GM18519 (cell line): Measurements from ENCODE around the gene RAD51C.
"Not testable (repeated sequence)": the region's sequence is repeated elsewhere in the genome, so short reads cannot be mapped to it uniquely, and the experiment has no call there.

ENCODE experiments used
- ATAC-seq: cut with Tn5 transposase; IDR thresholded peaks from one replicate; pipeline ENCODE4 v1.9.1; 2021; ENCODE audit warnings: mild to moderate bottlenecking, moderate library complexity; ENCODE audit not compliant: unreplicated experiment, low FRiP score

RAD51C gene

DNA sequence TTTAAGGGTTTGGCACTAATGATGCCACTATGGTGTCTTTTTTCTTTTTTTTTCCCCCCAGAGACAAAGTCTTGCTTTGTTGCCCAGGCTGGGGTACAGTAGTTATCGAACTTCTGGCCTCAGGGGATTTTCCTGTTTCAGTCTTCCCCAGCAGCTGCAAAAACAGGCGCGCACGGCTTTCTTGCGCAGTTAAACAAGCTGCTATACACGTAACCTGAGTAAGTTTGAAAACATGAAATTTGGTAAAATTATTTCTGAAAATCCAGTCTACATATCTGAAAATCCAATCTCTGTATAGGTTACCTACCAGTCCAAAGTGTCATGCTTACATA, 12.4 kb upstream of the RAD51C start:
- no peak for ATAC-seq

DNA sequence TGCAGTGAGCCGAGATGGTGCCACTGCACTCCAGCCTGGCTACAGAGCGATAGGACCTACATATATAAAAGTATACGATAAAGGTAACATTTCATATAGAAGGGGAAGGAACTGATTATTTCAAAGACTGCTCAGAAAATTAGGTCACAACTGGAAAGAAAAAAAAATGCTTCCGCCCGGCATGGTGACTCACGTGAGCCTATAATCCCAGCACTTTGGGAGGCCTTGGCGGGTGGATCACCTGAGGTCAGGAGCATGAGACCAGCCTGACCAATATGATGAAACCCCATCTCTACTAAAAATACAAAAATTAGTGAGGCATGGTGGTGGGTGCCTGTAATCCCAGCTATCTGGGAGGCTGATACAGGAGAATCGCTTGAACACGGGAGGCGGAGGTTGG, 8.4 kb upstream of the RAD51C start:
- no peak for ATAC-seq

DNA sequence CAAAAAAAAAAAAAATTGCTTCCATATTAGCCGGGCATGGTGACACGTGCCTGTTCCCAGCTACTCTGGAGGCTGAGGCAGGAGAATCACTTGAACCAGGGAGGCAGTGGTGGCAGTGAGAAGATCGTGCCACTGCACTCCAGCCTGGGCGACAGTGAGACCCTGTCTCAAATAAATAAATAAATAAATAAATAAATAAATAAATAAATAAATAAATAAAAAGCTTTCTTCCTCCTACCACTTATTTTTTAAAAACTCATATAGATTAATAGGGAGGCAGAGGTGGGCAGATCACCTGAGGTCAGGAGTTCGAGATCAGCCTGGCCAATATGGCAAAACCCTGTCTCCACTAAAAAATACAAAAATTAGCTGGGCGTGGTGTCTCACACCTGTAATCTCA, 7.9 kb upstream of the RAD51C start:
- not testable (repeated sequence) for ATAC-seq

DNA sequence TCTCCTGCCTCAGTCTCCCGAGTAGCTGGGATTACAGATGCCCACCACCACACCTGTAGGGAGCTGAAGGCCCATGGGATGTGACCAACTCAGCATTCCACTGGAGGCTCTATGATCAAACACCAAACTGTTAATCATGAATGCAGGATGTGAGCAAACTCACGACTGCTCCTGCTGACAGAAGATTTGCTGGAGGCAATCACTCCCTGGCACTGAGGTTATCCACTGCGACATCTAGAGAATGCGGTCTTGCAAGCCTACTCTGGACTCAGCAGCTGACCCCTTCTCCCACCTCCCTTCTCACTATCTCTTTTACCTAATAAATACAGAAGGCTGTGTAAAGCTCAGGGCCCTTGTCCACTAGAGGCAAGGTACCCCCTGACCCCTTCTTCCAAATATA, 5.4 kb upstream of the RAD51C start:
- ATAC-seq, result no peak

DNA sequence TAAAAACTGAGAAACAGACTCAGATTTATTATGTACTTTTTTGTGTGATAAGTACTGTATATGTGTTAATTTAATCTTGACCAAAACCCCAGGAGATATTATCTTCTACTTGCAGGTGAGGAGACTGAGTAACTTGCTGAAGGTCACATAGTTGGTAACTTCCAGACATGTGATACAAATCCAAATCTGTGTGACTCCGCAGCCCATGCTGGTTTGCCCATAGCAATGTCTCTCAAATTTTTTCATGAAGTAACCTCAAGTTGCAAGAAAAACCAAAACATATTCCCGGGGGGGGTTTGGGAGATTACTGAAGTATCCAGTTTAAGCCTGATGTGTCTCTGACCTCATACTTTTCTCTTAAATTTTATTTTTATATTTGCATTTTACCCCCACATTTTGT, 3.9 kb upstream of the RAD51C start:
- no peak for ATAC-seq

DNA sequence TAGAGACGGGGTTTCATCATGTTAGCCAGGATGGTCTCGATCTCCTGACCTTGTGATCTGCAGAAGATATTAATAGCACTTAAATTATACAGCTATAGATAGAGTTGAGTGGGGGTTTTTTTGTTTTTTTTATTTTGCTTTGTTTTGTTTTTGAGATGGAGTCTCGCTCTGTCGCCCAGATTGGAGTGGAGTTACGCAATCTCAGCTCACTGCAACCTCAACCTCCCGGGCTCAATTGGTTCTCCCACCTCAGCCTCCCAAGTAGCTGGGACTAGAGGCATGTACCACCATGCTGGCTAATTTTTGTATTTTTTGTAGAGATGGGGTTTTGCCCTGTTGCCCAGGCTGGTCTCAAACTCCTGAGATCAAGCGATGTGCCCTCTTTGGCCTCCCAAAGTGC, 2.4 kb upstream of the RAD51C start:
- ATAC-seq, result not testable (repeated sequence)

DNA sequence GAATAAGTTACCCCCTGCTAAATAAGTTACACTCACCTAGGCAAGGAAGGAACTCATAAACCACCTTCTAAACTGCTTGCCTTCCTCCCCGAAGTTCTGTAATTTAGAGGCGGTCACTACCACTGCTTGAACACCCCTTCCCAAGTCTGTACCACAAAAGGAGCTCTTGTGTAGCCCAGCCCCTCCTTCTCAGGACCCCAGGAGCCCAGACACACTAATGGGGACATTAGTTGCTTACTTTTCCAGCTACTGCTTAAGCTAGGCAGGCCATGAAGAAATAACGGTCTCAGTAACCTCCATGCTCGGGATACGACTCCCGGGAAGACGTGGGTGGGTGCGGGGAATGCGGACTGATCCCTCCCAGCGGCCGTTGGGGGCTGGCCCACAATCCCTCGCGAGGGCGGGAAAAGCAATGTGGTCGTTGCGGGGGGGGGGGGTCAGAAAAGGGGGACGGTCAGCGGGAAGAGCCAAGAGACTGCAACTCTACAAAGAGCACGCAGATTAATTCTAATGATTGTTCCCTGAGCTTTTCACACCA, 632 bp upstream of the RAD51C start, which contains the start of gene TEX14:
Gene TEX14 (minus strand): TSS at position 345 of the 538 bp plus-strand sequence. CDS start 40,044 bp downstream, outside the sequence.
- ATAC-seq, result no peak

DNA sequence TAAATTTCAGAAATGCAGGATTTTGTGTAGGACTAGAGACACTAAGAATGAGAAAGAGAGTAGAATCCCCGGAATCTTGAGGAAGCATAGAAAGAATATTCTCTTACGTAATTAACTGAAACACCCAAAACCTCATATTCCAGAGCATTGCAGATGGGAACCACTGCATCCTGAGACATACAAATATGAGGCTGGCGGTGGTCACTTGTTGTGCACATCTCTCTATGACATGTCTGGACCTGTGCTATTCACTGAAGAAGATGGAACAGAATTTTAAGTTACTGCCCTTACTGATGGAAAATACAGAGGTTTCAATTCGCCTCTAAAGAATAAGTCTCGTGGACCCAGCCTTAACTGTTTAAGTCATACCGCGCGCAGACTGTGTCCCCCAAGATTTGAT, 806 bp downstream of the RAD51C start:
- no peak for ATAC-seq

DNA sequence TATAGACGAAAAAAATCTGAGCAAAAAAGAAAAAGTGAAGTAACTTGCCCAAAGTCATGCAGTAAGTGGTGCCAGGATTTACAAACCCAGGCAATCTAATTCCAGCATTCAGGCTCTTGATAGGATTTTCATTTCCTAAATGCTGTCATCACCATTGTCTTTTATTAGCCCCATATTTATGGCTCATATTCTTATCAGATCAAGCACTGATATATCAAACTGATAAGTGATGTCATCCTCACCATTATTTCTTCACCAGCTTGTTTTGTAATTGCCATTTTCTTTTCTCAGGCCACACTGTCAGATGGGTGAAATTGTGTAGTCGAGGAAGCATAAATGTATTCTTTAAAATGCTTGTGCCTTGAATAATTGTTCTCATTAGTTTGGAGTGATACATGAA, 1.3 kb downstream of the RAD51C start:
- no peak for ATAC-seq

DNA sequence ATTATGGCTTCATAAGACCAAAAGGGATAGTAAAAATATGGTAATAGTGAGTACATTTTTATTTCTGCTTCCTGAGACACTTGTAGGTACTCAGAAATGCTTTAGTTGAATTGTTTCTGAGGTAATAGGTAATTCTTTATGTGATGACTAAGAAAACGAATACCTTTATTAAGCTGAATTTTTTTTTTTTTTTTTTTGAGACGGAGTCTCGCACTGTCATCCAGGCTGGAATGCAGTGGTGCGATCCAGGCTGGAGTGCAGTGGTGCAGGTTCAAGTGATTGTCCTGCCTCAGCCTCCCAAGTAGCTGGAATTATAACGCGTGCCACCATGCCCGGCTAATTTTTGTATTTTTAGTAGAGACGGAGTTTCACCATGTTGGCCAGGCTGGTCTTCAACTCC, 1.9 kb downstream of the RAD51C start:
- no peak for ATAC-seq

DNA sequence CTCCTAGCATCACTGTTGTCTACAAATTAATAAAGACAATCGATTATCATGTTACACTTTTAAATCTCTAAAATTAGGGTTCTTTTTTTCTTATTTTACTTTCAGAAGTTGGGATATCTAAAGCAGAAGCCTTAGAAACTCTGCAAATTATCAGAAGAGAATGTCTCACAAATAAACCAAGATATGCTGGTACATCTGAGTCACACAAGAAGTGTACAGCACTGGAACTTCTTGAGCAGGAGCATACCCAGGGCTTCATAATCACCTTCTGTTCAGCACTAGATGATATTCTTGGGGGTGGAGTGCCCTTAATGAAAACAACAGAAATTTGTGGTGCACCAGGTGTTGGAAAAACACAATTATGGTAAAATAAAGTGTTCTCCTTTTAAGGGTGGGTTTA, 2.4 kb downstream of the RAD51C start:
- no peak for ATAC-seq

DNA sequence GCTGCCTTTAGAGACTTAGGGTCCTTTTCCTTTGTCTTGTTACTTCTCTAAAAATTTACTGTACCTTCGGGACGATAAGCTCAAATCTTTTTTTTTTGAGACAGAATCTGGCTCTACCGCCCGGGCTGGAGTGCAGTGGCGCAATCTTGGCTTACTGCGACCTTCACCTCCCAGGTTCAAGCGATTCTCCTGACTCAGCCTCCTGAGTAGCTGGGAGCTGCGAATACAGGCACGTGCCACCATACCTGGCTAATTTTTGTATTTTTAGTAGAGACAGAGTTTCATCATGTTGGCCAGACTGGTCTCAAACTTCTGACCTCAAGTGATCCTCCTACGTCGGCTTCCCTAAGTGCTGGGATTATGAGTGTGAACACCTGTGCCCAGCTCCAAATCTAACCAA, 7.4 kb downstream of the RAD51C start:
- ATAC-seq, result no peak

DNA sequence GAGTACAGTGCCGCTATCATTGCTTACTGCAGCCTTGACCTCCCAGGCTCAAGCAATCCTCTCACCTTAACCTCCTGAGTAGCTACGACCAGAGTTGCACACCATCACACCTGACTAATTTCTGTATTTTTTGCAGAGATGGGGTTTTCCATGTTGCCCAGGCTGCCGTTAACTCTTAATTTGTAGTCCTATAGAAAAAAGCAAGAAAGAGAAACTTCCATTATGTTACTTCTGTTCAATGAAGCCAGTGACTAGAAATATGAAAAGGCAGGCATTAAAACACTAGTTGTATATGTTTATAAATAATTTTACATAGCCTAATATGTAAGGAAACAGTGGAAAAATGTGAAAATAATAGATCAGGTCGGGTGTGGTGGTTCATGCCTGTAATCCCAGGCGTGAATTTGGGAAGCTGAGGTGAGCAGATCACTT, 9.7 kb downstream of the RAD51C start:
- no peak for ATAC-seq

DNA sequence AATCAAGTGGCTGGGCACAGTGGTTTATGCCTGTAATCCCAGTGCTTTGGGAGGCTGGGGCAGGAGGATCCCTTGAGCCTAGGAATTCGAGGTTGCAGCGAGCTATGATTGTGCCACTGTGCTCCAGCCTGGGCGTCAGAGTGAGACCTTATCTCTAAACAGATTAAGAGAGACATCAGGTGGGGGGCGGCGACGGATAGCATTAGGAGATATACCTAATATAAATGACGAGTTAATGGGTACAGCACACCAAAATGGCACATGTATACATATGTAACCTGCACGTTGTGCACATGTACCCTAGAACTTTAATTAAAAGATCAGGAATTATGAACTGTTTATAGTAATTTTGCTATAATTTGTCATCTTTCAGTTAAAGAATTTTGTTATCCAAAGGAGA, 10.3 kb downstream of the RAD51C start:
- no peak for ATAC-seq

DNA sequence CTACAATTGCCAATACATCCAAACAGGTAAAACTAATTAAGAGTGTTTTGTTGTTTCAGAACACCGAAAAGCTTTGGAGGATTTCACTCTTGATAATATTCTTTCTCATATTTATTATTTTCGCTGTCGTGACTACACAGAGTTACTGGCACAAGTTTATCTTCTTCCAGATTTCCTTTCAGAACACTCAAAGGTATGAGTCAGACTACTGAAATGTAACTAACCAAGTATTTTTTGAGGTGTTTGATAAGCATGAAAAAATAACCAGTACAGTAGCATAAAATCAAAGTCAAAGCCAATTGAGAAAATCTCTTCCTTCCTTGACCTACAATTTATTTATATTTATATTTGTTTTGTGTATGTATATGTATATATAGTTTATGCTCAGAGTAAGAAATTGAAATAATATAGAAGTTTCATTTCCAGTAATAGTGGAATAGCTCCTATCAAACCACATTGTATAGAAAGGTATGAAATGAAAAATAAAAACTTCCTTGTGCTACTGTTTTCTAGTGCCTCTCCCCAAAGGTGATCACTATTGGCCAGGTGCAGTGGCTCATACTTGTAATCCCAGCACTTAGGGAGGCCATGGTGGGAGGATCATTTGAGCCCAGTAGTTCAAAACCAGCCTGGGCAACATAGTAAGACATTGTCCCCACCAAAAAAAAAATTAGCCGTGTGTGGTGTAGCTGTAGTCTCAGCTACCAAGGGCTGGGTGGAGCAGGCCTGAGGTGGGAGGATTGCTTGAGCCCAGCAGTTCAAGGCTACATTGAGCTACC, 10.9 kb downstream of the RAD51C start:
- no peak for ATAC-seq

DNA sequence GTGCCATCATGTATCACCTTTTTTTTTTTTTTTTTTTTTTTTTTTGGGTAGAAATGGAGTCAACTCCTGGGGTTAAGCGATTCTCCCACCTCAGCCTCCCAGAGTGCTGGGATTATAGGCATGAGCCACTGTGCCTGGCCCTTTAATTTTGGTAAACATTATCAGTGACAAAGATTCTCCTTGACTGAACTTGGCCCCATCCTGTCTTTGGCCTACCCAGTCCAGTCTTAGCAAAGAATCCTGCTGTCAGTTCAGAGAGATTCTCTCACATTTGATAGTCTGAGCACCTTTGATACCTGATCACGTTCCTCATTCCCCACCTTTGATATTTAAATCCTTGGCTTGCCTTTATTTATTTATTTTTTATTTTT, 11.5 kb downstream of the RAD51C start:
- ATAC-seq, result no peak

DNA sequence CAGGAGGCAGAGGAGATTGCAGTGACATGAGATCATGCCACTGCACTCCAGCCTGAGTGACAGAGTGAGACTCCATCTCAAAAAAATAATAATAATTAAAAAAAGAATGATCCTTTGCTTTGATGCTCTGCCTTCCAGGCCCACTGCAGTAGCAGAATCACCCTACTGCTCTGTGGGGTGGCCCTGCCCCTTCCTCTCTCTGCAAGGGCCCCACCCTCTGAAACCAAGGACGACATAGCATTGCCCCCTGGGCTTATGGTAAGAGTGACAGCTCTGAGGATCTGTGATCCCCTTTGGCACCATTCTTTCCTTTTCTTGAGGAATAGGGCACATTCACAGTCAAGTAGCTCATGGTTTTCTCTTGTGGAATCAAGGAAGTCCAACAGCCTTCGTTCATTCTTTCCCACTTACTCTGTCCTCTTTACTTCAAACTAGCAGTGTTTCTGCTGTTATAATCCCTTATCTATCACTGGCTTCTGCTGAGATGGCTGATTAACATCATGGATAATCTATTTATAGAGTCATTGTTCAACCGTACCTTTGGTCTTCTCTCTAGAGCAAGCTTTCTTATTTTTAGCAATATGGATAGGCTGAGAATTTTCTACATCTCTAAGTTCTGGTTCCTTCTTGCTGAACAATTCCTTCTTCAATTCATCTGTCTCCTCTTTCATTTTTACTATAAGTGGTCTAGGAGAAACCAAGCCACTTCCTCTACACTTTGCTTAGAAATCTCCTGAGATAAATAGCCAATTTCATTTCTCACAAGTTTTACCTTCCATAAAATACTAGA, 14.1 kb downstream of the RAD51C start:
- no peak for ATAC-seq

DNA sequence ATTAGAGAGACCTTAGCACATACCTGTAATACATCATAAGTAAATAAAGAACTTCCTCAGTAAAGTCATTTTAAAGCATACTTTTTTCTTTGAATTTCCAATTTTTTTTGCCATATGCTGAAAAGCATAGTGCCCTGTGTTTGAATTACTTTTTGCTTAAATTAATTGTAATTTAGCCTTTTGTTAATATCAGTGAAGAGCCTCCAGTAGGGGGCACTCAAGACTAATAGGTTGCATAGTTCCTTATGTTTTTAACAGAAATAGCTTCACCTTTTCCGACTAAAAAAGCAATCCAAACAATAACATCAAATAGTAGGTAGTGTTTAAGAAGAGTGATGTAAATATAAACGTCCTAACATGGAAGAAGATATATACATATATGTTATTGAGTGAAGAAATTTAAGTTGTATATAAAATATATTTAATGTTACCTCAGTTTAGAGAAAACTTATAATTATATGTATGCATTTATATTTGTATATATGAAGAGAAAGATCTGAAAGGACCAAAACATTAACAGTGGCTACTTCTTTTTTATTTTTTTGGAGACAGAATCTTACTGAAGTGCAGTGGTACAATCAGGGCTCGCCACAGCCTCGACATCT, 18.6 kb downstream of the RAD51C start:
- ATAC-seq, result no peak

DNA sequence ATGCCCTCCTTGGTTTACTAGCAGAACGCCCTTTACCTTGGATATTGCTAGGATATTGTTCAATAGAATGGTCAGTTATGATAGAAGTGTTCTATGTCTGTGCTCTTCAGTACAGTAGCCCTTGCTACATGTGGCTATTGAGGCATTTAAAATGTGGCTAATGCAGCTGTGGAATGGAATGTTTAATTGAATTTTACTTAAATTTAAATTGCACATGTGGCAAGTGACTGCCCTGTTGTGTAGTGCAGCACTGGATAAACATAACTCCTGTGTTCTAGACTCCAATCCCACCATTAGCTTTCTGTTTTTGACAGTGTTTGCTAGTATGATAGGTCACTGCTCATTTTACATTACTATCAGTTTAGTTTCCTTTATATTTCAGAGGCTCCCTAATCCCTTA, 29.9 kb downstream of the RAD51C start:
- no peak for ATAC-seq

DNA sequence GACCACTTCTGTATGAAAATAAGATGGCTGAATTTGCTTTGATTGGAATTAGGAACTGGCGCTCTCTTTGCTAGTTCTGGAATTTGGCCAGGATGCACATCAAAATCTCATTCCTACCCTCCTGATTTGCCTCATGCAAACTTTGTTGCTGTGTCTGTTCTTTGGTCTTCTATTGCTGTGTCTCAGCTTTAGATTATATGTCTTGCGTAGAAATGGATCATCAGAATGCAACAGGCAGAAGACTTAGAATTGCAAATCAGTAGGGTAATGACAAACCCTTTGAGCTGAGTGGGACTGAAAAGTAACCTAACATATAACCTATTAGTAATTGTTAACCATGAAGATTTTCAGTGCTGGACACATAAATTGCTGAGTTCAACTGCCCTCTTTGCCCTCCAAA, 30.3 kb downstream of the RAD51C start:
- no peak for ATAC-seq

DNA sequence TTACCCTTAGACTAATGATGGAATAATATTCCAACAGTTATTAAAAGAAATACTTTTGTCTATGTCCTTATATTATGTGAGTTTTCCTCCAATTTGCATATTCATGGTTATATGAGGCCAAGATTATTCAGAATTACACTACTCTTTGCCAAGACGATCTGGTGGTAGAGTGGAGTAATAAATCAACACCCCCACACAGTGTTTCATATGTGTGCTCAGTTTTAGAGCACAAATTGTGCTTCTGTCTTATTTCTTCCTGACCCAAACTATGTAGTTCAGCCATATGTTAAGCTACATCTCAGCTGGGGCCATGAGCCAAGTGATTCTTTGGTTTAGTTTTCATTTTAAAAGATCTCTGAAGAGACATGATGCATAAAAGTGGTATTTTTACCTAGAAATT, 36.4 kb downstream of the RAD51C start:
- ATAC-seq, result no peak
